ENCODE data around the gene TJP1.

The TJP1 gene

GRCh38 chr15:29656636-29657475 is 165.4 kb downstream of the TJP1 start:
- no peak for DNase-seq

- no peak for DNase-seq
These were observed 169.7 kb downstream of the TJP1 start for GRCh38 chr15:29652595-29652994.

- DNase-seq, result no peak
These were observed 170.6 kb downstream of the TJP1 start for GRCh38 chr15:29651476-29652233.
